GM12875 (cell line): ENCODE results near the gene PPP2R5B.

Experiments
- H3K4me3 ChIP-seq: one replicate; pipeline ENCODE4 v1.5.1; 2011; ENCODE audit warnings: low read depth, low read length, control low read depth
- TF ChIP-seq, protein P1 (sequence below): IDR thresholded peaks from 2 replicates; pipeline ENCODE4 v1.5.1; 2011; ENCODE audit warnings: low read depth, mild to moderate bottlenecking, control low read depth, inconsistent platforms, low read length, moderate library complexity, borderline replicate concordance; ENCODE audit not compliant: insufficient read depth

The PPP2R5B gene

DNA sequence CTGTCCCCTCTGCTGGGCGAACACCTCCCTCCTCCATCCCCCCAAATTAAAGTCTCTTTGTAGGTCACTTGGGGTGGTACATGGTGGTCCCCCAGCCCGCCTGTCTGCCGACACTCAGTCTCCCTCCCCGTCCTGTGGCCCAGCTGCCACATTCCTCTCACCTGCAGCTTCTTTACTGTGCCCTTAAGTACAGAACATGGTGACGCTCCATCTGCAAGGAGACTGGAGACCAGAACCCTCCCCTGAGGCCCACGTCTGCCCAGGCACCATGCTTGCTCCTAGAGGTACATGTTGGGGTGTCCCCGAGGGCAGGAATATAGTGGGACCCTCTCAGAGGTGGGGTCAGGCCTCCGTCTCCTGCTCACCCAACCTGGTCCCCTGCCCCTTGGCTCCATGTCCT, 40.5 kb upstream of the PPP2R5B start:
- TF ChIP-seq, protein P1, sequence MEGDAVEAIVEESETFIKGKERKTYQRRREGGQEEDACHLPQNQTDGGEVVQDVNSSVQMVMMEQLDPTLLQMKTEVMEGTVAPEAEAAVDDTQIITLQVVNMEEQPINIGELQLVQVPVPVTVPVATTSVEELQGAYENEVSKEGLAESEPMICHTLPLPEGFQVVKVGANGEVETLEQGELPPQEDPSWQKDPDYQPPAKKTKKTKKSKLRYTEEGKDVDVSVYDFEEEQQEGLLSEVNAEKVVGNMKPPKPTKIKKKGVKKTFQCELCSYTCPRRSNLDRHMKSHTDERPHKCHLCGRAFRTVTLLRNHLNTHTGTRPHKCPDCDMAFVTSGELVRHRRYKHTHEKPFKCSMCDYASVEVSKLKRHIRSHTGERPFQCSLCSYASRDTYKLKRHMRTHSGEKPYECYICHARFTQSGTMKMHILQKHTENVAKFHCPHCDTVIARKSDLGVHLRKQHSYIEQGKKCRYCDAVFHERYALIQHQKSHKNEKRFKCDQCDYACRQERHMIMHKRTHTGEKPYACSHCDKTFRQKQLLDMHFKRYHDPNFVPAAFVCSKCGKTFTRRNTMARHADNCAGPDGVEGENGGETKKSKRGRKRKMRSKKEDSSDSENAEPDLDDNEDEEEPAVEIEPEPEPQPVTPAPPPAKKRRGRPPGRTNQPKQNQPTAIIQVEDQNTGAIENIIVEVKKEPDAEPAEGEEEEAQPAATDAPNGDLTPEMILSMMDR, result no peak
- no peak overlapping the region for H3K4me3 ChIP-seq

DNA sequence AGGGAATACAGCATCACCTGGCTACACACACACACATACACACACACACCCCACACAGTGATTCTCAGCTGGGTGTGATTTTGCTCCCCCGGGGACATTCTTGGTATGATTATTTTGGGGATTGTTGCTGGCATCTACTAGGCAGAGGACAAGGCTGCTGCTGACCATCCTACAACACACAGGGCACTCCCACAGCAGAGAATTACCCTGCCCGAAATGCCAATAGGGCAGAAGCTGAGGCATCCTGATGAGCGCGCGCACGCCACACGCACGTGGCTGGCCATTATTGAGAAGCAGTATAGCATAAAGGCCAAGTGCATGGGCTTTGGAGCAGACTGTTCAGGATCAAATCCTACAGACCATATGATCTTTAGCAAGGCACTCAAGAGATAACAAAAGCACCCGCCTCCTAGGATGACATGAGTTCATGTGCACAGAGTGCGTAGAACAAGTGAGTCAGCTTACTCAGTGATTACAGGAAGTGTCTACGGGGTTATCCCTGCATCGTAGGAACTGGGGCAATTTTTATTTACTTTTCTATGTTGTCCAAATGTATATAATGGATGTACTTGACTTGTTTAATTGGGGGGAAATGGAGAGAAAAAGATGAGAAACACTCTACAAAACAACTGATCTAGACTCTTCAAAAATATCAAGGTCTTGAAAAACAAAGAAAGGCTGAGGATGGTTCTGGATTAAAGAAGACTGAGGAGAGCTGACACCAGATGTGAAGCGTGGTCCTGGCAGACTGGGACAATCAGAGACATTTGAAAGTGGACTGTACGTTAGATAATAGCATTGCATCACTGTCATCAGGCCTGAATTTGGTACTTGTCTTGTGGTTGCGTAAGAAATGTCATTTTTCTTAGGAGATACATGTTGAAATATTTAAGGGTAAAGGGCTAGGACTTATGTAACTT, 38.9 kb upstream of the PPP2R5B start:
- H3K4me3 ChIP-seq, result no peak overlapping the region
- TF ChIP-seq, protein P1, result no peak

DNA sequence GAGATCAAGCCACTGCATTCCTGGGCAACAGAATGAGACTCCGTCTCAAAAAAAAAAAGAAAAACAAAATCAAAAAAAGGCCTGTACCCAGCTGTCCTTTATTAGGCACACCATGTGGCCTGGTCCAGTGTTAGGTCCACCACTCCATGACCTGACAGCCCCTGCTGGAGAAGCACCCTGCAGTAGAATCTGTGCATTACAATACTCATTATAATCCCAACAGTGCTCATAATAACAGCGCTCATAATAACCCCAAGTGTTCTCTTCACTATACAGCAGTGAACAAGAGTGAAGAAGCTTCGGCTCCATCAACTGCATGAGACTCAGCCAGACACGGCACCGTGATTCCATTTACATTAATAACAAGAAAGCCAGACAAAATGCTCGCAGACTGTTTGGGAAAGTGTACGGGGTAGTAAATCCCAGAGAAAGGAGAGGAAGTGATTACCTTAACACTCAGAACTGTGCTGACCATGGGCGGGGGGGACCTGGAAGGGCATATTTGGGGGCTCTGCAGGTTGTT, 37.2 kb upstream of the PPP2R5B start:
- H3K4me3 ChIP-seq, result no peak overlapping the region
- TF ChIP-seq, protein P1, result peak; percentile 5; the same call in 1 of the 2 replicates

DNA sequence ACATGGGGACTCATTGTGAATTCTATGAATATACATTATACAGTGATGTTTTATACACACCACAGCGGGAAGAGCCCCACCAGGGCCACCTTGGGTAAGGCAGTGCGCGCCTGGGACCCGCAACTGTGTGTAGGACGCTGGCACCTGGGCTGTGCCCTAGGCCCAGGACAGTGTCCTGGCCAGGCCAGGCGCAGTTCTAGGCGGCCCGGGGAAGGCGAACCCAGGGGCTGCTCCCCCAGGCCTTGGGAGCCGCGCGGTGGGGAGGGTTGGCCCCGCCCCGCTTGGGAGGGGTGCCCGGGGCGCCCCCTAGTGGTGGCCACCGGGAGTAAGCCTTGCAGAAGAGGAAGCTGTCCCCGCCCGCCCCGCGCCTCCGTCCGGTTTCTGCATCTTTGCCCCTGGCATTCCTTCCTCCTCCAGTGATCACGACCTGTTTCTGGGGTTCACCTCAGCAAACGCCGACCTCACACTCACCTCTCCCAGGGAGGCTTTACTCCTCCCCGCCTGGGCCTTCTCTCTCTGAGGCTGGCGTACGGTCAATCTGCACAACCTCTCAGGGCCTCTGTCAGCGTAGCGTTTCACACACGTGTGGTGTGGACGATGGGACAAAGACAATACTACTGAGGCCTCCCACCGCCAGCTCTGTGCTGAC, 36.6 kb upstream of the PPP2R5B start:
- TF ChIP-seq, protein P1, result peak; percentile 97
- peak overlapping the region; percentile 30 for H3K4me3 ChIP-seq

DNA sequence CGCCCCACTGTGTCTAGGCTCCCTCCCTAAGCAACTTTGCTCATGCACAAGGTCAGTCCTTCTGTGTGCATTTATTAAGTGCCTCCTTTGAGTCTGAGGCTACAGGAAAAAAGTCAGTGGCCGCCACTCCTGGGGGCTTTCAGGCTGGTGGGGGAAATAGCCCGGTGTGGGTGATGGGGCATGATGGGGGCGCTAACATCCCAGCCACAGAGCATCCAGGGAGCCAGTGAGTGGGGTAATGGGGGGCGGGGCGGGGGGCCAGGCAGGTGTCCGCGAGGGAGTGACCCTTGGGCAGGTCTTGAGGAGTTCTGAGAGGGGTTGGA, 36.1 kb upstream of the PPP2R5B start:
- TF ChIP-seq, protein P1, result no peak
- H3K4me3 ChIP-seq, result no peak overlapping the region

DNA sequence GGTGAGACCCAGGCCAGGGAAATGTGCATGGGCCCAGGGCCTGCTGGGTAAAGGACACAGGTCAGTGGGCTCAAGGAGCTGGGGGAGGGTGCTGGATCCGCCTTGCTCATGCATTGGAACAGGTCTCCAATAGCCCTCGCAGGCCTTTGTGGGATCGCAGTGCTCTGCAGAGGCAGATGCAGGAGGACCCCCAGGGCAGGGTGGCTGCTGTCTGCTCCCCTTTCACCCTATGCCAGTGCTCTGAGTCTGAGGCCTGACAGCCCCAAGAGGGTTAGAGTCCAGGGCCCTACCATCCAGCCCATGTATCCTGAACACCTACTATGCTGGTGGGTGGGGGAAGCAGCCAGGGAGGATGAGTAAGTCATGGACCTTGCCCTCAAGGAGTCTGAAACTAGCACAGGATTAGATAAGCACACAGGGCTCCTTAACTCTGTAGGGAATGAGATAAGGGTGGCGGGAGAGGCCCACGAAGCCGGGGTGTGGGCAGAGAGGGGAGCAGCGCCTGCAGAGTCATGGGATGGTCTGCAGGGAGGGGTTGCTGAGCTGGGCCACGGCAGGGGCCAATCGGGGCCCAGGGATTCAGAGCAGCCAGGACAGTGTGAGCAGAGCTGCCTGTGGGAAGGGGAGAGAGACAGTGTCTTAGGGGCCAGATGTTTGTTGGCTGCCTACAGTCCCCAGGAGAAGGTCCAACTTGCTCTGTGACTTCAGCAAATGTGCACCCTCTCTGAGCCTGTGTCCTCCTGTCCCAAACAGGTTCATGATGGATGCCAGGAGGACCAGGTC, 35.6 kb upstream of the PPP2R5B start:
- TF ChIP-seq, protein P1, result no peak
- no peak overlapping the region for H3K4me3 ChIP-seq
